Esophagus muscularis mucosa (tissue), 4 donors: ENCODE measurements around the gene ZNF607.

Experiments used
- EP300 ChIP-seq: sonication (generic); formaldehyde crosslinking; IDR thresholded peaks from one replicate; pipeline ENCODE4 v1.6.1; 2017; ENCODE audit warnings: antibody characterized with exemption
- POLR2A ChIP-seq: fragments of 450-650 bp; IDR thresholded peaks from one replicate; pipeline ENCODE4 v1.6.1; 2017; ENCODE audit warnings: antibody characterized with exemption, moderate library complexity, mild to moderate bottlenecking, low read depth
- POLR2AphosphoS5 ChIP-seq, 2 donors: sonication (generic); formaldehyde crosslinking; IDR thresholded peaks; one replicate each; pipeline ENCODE4 v1.6.1; 2017; ENCODE audit warnings: antibody characterized with exemption in 2 of 2
- TF ChIP-seq, protein P1 (sequence below), 3 experiments: fragments of 200-600 bp in 2 of 3; fragments of 450-650 bp in 1 of 3; sonication (generic) in 2 of 3; IDR thresholded peaks; one replicate each; pipeline ENCODE4 v1.5.1; 2017 to 2019; ENCODE audit warnings: antibody characterized with exemption in 3 of 3, mild to moderate bottlenecking in 2 of 3, moderate library complexity in 1 of 3

DNA sequence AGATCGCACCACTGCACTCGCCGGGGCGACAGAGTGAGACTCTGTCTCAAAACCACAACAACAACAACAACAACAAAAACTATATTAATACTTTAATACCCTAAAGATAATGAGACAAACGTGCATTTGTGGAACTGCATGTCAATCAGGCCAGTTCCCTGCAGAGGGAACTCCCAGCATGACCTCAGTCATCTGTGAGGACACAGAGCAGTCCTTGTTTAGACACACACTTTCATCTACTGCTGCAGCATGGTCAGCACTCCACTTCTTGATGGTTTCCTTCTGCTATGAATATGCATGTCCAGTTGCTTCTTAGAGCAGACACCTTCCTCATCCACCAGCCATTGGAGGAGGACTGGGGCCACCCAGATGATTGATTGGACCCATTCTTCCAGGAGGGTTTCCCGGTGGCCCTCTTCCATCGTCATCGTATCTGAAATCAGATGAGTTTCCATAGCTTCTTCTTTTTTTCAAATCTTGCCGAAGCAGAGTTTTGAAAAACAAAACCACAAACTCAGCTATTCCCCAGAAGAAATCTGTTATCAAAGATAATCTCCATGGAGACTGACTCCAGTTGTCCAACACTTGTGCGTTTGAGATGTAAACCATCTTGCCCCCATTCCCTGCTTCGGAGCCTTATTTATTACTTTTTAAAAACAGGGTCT lies 26.5 kb downstream of the ZNF607 start:
- TF ChIP-seq POLR2A (no peak), POLR2AphosphoS5 (IDR thresholded peaks at IDR 0.05) (no peak), EP300 (no peak)
- TF ChIP-seq, protein P1, sequence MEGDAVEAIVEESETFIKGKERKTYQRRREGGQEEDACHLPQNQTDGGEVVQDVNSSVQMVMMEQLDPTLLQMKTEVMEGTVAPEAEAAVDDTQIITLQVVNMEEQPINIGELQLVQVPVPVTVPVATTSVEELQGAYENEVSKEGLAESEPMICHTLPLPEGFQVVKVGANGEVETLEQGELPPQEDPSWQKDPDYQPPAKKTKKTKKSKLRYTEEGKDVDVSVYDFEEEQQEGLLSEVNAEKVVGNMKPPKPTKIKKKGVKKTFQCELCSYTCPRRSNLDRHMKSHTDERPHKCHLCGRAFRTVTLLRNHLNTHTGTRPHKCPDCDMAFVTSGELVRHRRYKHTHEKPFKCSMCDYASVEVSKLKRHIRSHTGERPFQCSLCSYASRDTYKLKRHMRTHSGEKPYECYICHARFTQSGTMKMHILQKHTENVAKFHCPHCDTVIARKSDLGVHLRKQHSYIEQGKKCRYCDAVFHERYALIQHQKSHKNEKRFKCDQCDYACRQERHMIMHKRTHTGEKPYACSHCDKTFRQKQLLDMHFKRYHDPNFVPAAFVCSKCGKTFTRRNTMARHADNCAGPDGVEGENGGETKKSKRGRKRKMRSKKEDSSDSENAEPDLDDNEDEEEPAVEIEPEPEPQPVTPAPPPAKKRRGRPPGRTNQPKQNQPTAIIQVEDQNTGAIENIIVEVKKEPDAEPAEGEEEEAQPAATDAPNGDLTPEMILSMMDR (IDR thresholded peaks at IDR 0.05): no peak
